ENCODE measurements around the gene PRCD. TPM values are rescaled to one million over a fixed set of nuclear protein-coding genes. Genes with fewer than 3 reads are reported as not detected.
A peak's percentile ranks its signal among the peaks of the same experiment; 100 is the strongest.

Gene PRCD
- total RNA-seq, 2 donors from 2014 or later, result 0.52 to 4.6 TPM

- H3K4me1 ChIP-seq, result peaks cover 29% of the 10 kb centered on the region
- no peak for DNase-seq
- peak within 1 kb of the TSS in 3 of 4 donors; percentile 29 to 50 (median 43) for H3K27ac ChIP-seq
These were observed 2.1 kb upstream of the PRCD start, which contains the start of gene CYGB for GRCh38 chr17:76537578-76538280. Gene CYGB (minus strand): TSS chr17:76537709. CDS start chr17:76537542, 167 bp downstream.

GRCh38 chr17:76538281-76538931 is 1.4 kb upstream of the PRCD start:
- Histone ChIP-seq H3K36me3 (replicated peaks in 1 of 2; ENCODE audit: insufficient read depth in 1 of 2, low read depth in 2 of 2) (no peaks in the 10 kb centered on the region), H3K27me3 (peaks cover 0 to 10% of the 10 kb centered on the region in 2 donors), H3K4me1 (peaks cover 29% of the 10 kb centered on the region), H3K9me3 (no peaks in the 10 kb centered on the region), H3K27ac (peak overlapping the region in 3 of 4 donors; percentile 29 to 50 (median 43)), H3K4me3 (no peak overlapping the region)
- ATAC-seq (no peak), DNase-seq (no peak)
- WGBS, 2 donors, result 48 to 74% methylated on average over 10 to 33 of the region's 37 CpGs
- TF ChIP-seq POLR2A (IDR thresholded peaks at IDR 0.05), result no peak
- intact Hi-C loops (cut with DNase I), result no loop called here

More at GRCh38 chr17:76537578-76538280, 2.1 kb upstream of the PRCD start, which contains the start of gene CYGB:
- TF ChIP-seq CTCF (IDR thresholded peaks at IDR 0.05) (no peak), POLR2A (IDR thresholded peaks at IDR 0.05) (no peak)
- peaks cover 0 to 10% of the 10 kb centered on the region in 2 donors for H3K27me3 ChIP-seq
- no peak for ATAC-seq
- WGBS, 2 donors, result 2% methylated on average over 20 to 89 of the region's 95 CpGs
- H3K4me3 ChIP-seq, result no peak within 1 kb of the TSS
- intact Hi-C loops (cut with DNase I), result no loop called here
- no peaks in the 10 kb centered on the region for H3K9me3 ChIP-seq
- H3K36me3 ChIP-seq (replicated peaks in 1 of 2; ENCODE audit: insufficient read depth in 1 of 2, low read depth in 2 of 2), result no peaks in the 10 kb centered on the region

- DNase-seq (no peak), ATAC-seq (no peak)
- 90% methylated on average over 9 of the region's 9 CpGs for WGBS, 2 donors
- Histone ChIP-seq H3K4me1 (peaks cover 33% of the 10 kb centered on the region), H3K27me3 (peaks cover 3 to 10% of the 10 kb centered on the region in 2 donors), H3K27ac (no peak overlapping the region), H3K4me3 (no peak overlapping the region), H3K9me3 (no peaks in the 10 kb centered on the region), H3K36me3 (replicated peaks in 1 of 2; ENCODE audit: insufficient read depth in 1 of 2, low read depth in 2 of 2) (no peaks in the 10 kb centered on the region)
- intact Hi-C loops (cut with DNase I), result no loop called here
- TF ChIP-seq CTCF (IDR thresholded peaks at IDR 0.05) (no peak), POLR2A (IDR thresholded peaks at IDR 0.05) (no peak)
These were observed 788 bp upstream of the PRCD start for GRCh38 chr17:76538941-76539570.

- no peaks in the 10 kb centered on the region for H3K9me3 ChIP-seq
- H3K27me3 ChIP-seq, result peaks cover 5 to 10% of the 10 kb centered on the region in 2 donors
- H3K27ac ChIP-seq, result peak overlapping the region in 2 of 4 donors; percentile 13 to 61
- peak; percentile 88 to 94 (median 91) for DNase-seq
- no peak overlapping the region for H3K4me3 ChIP-seq
- 11 to 14% methylated on average over 11 to 27 of the region's 27 CpGs for WGBS, 2 donors
- peak; percentile 96 for ATAC-seq
- H3K36me3 ChIP-seq (replicated peaks in 1 of 2; ENCODE audit: insufficient read depth in 1 of 2, low read depth in 2 of 2), result no peaks in the 10 kb centered on the region
- peak in 2 of 3 donors; percentile 33 to 46 for TF ChIP-seq POLR2A (IDR thresholded peaks at IDR 0.05)
- TF ChIP-seq CTCF (IDR thresholded peaks at IDR 0.05), result peak in 4 of 7 experiments; percentile 20 to 51 (median 30)
- H3K4me1 ChIP-seq, result peaks cover 49% of the 10 kb centered on the region
- intact Hi-C loops (cut with DNase I), result no loop called here
These were observed 797 bp downstream of the PRCD start for GRCh38 chr17:76540381-76541300.
